ENCODE data around the gene CPT1B. TPM values are rescaled to one million over a fixed set of nuclear protein-coding genes. Genes with fewer than 3 reads are reported as not detected.

The CPT1B gene
- total RNA-seq, 1 experiment from 2014 or later: 13.1 TPM

DNA sequence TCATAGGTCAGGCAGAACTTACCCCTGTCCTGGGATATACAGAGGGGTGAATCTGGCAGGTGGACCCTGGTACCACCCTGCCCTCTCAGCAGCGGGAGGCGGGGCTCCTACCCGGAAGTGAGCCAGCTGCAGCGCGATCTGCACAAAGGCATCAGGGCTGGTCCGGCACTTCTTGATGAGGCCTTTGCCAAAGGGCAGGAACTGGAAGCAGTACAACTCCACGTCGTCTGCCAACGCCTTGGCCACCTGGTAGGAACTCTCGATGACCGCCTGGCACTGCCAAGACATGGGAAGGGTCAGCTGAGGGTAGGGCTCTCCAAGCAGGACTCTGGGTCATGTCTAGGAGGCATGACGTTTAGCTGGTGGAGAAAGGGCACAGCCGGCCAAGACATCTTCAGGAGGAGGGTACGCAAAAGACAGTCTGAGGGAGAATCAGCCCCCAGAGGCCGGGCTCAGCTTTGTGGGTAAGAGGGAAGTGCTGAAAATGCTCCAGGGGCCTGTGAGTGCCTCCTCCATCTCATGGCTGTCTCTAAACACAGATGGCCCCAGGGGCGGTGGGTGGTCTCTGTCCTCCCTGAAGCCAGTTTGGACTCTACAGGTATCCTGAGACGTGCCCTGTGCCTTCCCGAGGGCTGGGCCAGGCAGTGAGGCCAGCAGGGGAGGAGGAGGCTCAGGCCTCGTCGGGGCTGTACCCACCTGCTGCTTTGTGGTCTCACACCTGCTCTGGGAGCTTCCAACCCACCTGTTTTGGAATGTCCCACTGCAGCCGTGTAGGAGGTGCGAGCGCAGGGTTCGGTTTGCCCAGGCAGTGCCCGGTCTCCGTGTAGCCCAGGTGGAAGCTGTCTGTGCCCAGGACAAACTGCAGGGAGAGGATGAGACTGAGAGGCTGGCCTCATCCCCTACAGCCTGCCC lies 6.7 kb downstream of the CPT1B start:
- CTCF ChIA-PET: no interaction called here
- DNase-seq: no peak
- Histone ChIP-seq H3K9me3 (ENCODE audit: low read length) (no peaks in the 10 kb centered on the region), H3K9ac (ENCODE audit: low read length) (no peak overlapping the region), H3F3A (ENCODE audit: low read length, unreplicated experiment) (no peaks in the 10 kb centered on the region), H3K4me1 (ENCODE audit: insufficient read depth, low read length) (no peaks in the 10 kb centered on the region), H3K4me3 (ENCODE audit: low read length) (no peak overlapping the region), H2AFZ (ENCODE audit: low read length) (no peak overlapping the region), H3K9me2 (replicated peaks; ENCODE audit: low read length) (no peaks in the 10 kb centered on the region), H3K36me3 (ENCODE audit: low read depth, low read length) (no peaks in the 10 kb centered on the region), H3K79me2 (ENCODE audit: low read length) (no peaks in the 10 kb centered on the region), H3K27me3 (ENCODE audit: low read length) (no peaks in the 10 kb centered on the region), H3K27ac (ENCODE audit: low read length) (no peak overlapping the region), H4K20me1 (ENCODE audit: low read length) (no peaks in the 10 kb centered on the region), H3K4me2 (ENCODE audit: low read length) (no peak overlapping the region)
- no peak for ATAC-seq
- intact Hi-C loops (cut with micrococcal nuclease): no loop called here
- TF ChIP-seq, protein P1, sequence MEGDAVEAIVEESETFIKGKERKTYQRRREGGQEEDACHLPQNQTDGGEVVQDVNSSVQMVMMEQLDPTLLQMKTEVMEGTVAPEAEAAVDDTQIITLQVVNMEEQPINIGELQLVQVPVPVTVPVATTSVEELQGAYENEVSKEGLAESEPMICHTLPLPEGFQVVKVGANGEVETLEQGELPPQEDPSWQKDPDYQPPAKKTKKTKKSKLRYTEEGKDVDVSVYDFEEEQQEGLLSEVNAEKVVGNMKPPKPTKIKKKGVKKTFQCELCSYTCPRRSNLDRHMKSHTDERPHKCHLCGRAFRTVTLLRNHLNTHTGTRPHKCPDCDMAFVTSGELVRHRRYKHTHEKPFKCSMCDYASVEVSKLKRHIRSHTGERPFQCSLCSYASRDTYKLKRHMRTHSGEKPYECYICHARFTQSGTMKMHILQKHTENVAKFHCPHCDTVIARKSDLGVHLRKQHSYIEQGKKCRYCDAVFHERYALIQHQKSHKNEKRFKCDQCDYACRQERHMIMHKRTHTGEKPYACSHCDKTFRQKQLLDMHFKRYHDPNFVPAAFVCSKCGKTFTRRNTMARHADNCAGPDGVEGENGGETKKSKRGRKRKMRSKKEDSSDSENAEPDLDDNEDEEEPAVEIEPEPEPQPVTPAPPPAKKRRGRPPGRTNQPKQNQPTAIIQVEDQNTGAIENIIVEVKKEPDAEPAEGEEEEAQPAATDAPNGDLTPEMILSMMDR (conservative IDR thresholded peaks at IDR 0.05; ENCODE audit: low read depth, low read length): no peak
- no peak for TF ChIP-seq EZH2phosphoT487 (IDR thresholded peaks at IDR 0.05; ENCODE audit: borderline replicate concordance, low read length)
- TF ChIP-seq EZH2 (IDR thresholded peaks at IDR 0.05; ENCODE audit: low read length, unreplicated experiment): no peak
- POLR2A ChIA-PET (ENCODE audit: unreplicated experiment): no interaction called here
- BruUV-seq (replicated peaks): no TSS peak

DNA sequence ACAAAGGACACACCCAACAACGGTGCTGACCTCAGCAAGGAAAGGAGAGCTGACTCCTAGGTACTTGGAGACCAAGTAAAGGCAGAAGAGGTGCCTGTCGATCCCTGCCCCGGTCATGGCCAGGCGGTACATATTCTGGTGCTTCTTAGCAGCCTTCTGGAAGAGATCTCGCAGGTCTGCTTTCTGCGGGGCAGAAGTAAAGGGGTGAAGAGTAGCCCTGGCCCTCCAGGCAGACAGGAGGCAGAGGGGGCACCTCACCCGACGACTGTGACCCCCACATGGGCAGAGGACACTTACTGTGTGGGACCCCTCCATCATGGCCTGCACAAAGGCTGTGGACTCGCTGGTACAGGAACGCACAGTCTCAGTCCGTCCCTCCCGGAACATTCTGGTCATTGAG lies 7.4 kb downstream of the CPT1B start:
- CTCF ChIA-PET: no interaction called here

More for the DNA sequence above, 7.4 kb downstream of the CPT1B start:
- Histone ChIP-seq H3K4me2 (ENCODE audit: low read length) (no peak overlapping the region), H3K9me3 (ENCODE audit: low read length) (no peaks in the 10 kb centered on the region), H2AFZ (ENCODE audit: low read length) (no peak overlapping the region), H3F3A (ENCODE audit: low read length, unreplicated experiment) (no peaks in the 10 kb centered on the region), H3K4me3 (ENCODE audit: low read length) (no peak overlapping the region), H3K79me2 (ENCODE audit: low read length) (no peaks in the 10 kb centered on the region), H3K36me3 (ENCODE audit: low read depth, low read length) (no peaks in the 10 kb centered on the region), H3K27ac (ENCODE audit: low read length) (no peak overlapping the region), H3K9ac (ENCODE audit: low read length) (no peak overlapping the region), H3K27me3 (ENCODE audit: low read length) (no peaks in the 10 kb centered on the region), H3K4me1 (ENCODE audit: insufficient read depth, low read length) (no peaks in the 10 kb centered on the region), H4K20me1 (ENCODE audit: low read length) (no peaks in the 10 kb centered on the region), H3K9me2 (replicated peaks; ENCODE audit: low read length) (no peaks in the 10 kb centered on the region)
- intact Hi-C loops (cut with micrococcal nuclease): no loop called here
- DNase-seq (no peak), ATAC-seq (no peak)
- POLR2A ChIA-PET (ENCODE audit: unreplicated experiment): no interaction called here
- TF ChIP-seq EZH2phosphoT487 (IDR thresholded peaks at IDR 0.05; ENCODE audit: borderline replicate concordance, low read length) (no peak), EZH2 (IDR thresholded peaks at IDR 0.05; ENCODE audit: low read length, unreplicated experiment) (no peak)
- TF ChIP-seq, protein P1 (conservative IDR thresholded peaks at IDR 0.05; ENCODE audit: low read depth, low read length): no peak
- BruUV-seq (replicated peaks): no TSS peak

Measured in PC-3 (cell line).